ENCODE results near the gene C19orf47. TPM values are rescaled to one million over a fixed set of nuclear protein-coding genes. Genes with fewer than 3 reads are reported as not detected.

Gene C19orf47, protein sequence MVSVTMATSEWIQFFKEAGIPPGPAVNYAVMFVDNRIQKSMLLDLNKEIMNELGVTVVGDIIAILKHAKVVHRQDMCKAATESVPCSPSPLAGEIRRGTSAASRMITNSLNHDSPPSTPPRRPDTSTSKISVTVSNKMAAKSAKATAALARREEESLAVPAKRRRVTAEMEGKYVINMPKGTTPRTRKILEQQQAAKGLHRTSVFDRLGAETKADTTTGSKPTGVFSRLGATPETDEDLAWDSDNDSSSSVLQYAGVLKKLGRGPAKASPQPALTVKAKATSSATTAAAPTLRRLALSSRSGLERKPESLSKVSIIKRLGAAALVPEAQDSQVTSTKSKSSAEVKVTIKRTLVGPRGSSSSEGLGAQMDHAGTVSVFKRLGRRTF
- 7.1 and 7.4 TPM in 2 replicates for total RNA-seq

GRCh38 chr19:40348125-40348913, at the start of gene C19orf47, which contains the start of gene PLD3:
Gene C19orf47 (minus strand): TSS chr19:40348397. CDS start chr19:40341857, 6,540 bp downstream.
Gene PLD3 (plus strand): TSS chr19:40348695. CDS start chr19:40366484, 17,789 bp downstream.

DNA sequence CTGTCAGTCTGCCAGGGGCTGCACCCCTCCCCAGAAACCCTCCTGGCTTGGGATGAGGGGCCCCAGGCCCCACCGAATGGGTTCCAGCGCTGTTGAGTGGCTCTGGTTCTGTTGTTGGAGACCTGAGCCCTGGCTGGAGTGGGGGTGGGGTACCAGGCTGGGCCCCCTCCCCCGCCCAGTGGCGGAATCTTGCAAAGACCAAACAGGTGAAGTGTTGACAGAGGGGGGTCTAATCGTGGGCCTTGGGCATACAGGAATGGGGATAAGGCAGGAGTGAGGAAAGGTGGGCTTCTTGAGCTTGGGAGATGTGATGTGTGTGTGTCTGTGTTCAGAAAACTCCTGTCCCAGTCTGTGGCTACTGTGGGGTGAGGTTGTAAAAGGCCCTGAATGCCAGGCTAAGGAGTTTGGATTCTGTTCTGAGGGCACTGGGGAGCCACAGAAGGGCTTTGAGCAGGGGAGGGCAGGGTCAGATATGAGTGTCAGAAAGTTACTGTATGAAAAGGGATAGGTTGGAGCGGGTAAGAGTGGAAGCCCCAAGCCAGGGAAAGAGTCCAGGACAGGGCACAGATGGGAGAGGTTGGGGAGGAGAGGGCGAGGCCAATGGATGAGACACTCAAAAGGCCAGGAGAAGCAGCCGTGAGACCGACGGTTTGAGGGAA, 42.0 kb upstream of the C19orf47 start, which contains the start of gene HIPK4:
Gene HIPK4, minus strand, starts transcription at position 98 of the 659 bp plus-strand sequence. CDS start 279 bp downstream, outside the sequence.

DNA sequence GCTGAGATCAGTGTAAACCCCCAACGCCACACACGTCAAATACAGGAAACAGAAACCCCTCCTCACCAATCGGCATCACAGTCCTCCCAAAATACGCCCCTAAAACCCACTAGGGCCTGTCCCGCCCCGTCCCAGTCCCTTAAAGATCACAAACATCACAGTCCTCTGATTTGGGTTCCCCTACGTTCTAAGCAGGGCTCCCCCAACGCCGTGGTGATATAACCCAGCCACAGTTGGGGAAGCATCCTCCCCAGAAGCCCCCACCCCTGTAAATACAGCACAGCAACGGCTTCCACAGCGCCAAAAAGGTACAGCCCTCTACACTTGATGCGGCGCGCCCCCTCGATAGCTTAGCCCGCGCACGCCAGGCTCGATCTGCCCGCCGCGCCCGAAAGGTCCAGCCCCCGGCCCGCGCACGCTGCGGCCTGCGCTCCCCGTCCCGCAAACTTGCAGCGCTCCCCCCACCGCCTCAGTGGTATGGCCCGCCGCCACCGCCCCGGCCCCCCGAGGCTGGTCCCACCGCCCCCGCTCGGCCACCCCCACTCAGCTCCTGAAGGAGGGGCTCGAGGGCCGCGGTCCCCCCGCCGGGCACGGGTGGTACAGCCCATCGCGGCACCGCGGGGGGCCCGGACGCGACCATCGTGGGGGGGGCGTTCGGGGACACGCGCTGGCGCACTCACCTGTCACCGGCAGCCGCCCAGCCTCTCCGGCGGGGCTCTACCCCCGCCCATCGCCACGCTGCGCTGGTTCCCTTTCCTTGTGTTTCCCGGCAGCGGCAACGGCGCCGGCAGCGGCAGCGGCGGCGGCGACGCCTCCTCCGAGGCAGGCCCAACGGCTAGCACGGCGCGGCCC, 63.5 kb downstream of the C19orf47 start, which contains the start of gene AKT2:
Gene AKT2, minus strand, starts transcription at position 845 of the 852 bp plus-strand sequence. CDS start 20,078 bp downstream, outside the sequence.

Other genes starting within 250 kb of the C19orf47 start
- gene MAP3K10, start 157.0 kb downstream of the C19orf47 start, total RNA-seq, result 8.6 and 11.6 TPM in 2 replicates
- not detected in 2 replicates for gene TTC9B, start 130.0 kb downstream of the C19orf47 start, total RNA-seq
- gene CCNP, start 121.7 kb downstream of the C19orf47 start, total RNA-seq, result 0.13 TPM in 2 replicates
- gene AKT2, start 63.1 kb downstream of the C19orf47 start, total RNA-seq, result 102 and 128 TPM in 2 replicates
- gene PLD3, start 298 bp upstream of the C19orf47 start, total RNA-seq, result 410 and 687 TPM in 2 replicates
- gene HIPK4, start 41.8 kb upstream of the C19orf47 start, total RNA-seq, result 0.13 and 0.17 TPM in 2 replicates
- 1.4 and 1.6 TPM in 2 replicates for gene PRX, start 65.0 kb upstream of the C19orf47 start, total RNA-seq
- 12.4 and 15.1 TPM in 2 replicates for gene SERTAD1, start 77.6 kb upstream of the C19orf47 start, total RNA-seq
- 16.7 and 17.2 TPM in 2 replicates for gene SERTAD3, start 95.9 kb upstream of the C19orf47 start, total RNA-seq
- gene BLVRB, start 117.3 kb upstream of the C19orf47 start, total RNA-seq, result 52.7 and 69.2 TPM in 2 replicates
- 1.2 and 5.3 TPM in 2 replicates for gene SPTBN4, start 118.6 kb upstream of the C19orf47 start, total RNA-seq
- gene SHKBP1, start 228.5 kb upstream of the C19orf47 start, total RNA-seq, result 31.1 and 41.3 TPM in 2 replicates